NT2/D1 (cell line): ENCODE results near the gene ADIRF.
"Not testable (repeated sequence)": the region's sequence is repeated elsewhere in the genome, so short reads cannot be mapped to it uniquely, and the experiment has no call there.

Source experiments
- SUZ12 ChIP-seq: IDR thresholded peaks from 2 replicates; pipeline ENCODE4 v1.6.1; 2011; ENCODE audit not compliant: insufficient read length, insufficient read depth; ENCODE audit errors: extremely low read depth
- YY1 ChIP-seq: IDR thresholded peaks from 2 replicates; pipeline ENCODE4 v1.6.1; 2011; ENCODE audit not compliant: insufficient read length, insufficient read depth
- ZNF274 ChIP-seq: IDR thresholded peaks from 2 replicates; pipeline ENCODE4 v1.6.1; 2011; ENCODE audit warnings: mild to moderate bottlenecking, low read depth, low read length

DNA sequence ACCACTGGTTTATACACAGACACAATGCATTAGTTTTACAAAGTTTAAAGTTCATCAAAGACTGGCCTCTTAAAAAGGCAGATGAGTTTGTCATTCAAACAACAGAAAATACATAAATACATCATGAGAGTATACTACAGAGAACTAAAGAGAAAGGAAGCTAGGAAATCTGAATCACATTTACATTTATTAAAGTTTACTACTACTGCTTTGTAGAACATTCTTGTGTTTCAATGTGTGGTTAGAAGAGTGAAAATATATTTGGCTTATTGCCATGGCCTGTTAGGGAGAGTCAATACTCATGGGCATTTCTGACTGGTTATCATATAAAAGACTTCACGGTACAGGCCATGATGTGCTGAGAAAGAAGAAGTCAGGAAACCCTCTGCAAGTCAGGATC lies 38.8 kb downstream of the ADIRF start:
- TF ChIP-seq YY1, SUZ12, ZNF274: not testable (repeated sequence)
